Type B pancreatic cell (in vitro differentiated cells): Measurements from ENCODE around the gene ZNF462. TPM values are rescaled to one million over a fixed set of nuclear protein-coding genes. Genes with fewer than 3 reads are reported as not detected.

Experiments
- DNase-seq: peaks from one replicate; pipeline ENCODE4 v3.0.0; 2021; ENCODE audit warnings: mixed read lengths; ENCODE audit not compliant: unreplicated experiment; ENCODE audit errors: extremely low spot score
- H3K27ac Mint-ChIP-seq: 2 replicates; pipeline ENCODE4 v1.8.0; 2021; ENCODE audit warnings: mild to moderate bottlenecking, mixed read lengths
- H3K27me3 Mint-ChIP-seq: 2 replicates; pipeline ENCODE4 v1.8.0; 2021; ENCODE audit warnings: mixed read lengths
- H3K36me3 Mint-ChIP-seq: 2 replicates; pipeline ENCODE4 v1.8.0; 2021; ENCODE audit warnings: mixed read lengths
- H3K4me1 Mint-ChIP-seq: one replicate; pipeline ENCODE4 v1.8.0; 2021; ENCODE audit warnings: mixed read lengths; ENCODE audit not compliant: unreplicated experiment
- H3K4me3 Mint-ChIP-seq: 2 replicates; pipeline ENCODE4 v1.8.0; 2021; ENCODE audit warnings: mild to moderate bottlenecking, mixed read lengths
- H3K9me3 Mint-ChIP-seq: 2 replicates; pipeline ENCODE4 v1.8.0; 2021; ENCODE audit warnings: mixed read lengths
- CTCF ChIP-seq: fragments of 200-600 bp; sonication (generic); conservative IDR thresholded peaks from 2 replicates; pipeline ENCODE4 v1.5.0; 2021; ENCODE audit warnings: antibody characterized with exemption, mild to moderate bottlenecking
- total RNA-seq: library from RNA; stranded (reverse); gene quantifications from 2 replicates; pipeline ENCODE4 v1.2.1, GENCODE V29; 2021; ENCODE audit warnings: low replicate concordance

ZNF462 gene
- total RNA-seq, 1 donor from 2014 or later = 124 TPM

DNA sequence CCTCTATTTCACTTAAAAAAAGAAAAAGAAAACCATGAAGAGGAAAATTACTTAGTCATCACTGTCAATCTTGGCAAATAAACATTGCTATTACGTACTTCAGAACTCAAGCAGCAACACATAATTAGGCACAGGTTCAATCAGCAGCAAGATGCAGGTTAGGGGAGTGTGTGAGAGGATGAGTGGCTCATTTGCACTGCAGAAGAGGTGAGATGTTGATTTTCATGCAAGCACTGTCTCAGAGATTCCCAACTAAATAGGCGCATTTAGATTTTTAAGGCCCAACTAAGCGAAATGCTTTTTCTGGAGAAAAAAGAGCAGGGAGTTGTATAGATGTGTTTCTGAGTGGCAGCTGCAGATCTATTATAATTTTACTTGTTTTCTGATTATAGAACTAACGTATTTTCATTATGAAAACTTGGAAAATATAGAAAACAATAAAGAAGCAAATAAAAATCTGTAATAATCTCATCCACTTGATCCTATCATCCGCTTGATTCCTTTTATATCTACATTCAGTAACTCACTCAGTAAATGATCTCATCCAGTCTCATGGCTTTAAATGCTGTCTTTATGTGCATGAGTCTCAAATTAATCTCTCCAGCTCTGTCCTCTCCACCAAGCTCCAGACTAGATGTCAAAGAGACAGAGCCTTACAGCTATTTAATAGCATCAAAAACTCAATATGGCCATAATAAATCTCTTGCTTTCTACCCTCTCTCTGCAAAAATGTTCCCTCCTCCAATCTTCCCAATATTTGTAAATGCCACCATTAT lies 162.5 kb downstream of the ZNF462 start:
- Mint-ChIP-seq H3K4me3 (no peak overlapping the region), H3K4me1 (peaks cover 5% of the 10 kb centered on the region), H3K9me3 (no peaks in the 10 kb centered on the region), H3K27ac (peak overlapping the region; percentile 1), H3K36me3 (no peaks in the 10 kb centered on the region), H3K27me3 (no peaks in the 10 kb centered on the region)
- no peak for DNase-seq
- TF ChIP-seq CTCF = no peak

DNA sequence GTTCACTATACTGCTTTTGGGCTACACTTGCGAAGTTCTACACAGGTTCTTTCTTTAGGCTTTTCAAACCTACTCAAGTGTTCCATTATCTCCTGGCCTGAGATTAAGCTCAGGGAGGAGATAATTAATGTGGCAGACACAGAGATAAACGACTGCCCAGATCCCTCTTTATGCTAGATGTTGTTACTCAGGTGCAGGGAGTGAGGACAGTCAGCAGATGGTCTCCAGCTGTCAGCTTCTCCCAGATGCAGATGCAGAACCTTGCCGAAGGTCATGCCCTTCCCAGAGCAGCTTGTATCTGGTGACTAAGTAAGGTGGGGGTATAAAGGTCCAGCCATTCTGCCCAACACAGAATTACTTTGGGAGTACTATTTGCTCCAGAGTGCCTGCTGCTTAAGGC lies 166.2 kb downstream of the ZNF462 start:
- no peak for DNase-seq
- no peak overlapping the region for H3K4me3 Mint-ChIP-seq
- no peaks in the 10 kb centered on the region for H3K27me3 Mint-ChIP-seq
- H3K27ac Mint-ChIP-seq = no peak overlapping the region
- no peak for TF ChIP-seq CTCF
- H3K4me1 Mint-ChIP-seq = peaks cover 3% of the 10 kb centered on the region
- H3K9me3 Mint-ChIP-seq = no peaks in the 10 kb centered on the region
- H3K36me3 Mint-ChIP-seq = no peaks in the 10 kb centered on the region

- H3K36me3 Mint-ChIP-seq = no peaks in the 10 kb centered on the region
- no peak for TF ChIP-seq CTCF
- no peak overlapping the region for H3K4me3 Mint-ChIP-seq
- peaks cover 7% of the 10 kb centered on the region for H3K4me1 Mint-ChIP-seq
- H3K27me3 Mint-ChIP-seq = no peaks in the 10 kb centered on the region
- no peak for DNase-seq
- no peak overlapping the region for H3K27ac Mint-ChIP-seq
- H3K9me3 Mint-ChIP-seq = no peaks in the 10 kb centered on the region
These were observed 171.0 kb downstream of the ZNF462 start for GRCh38 chr9:107033966-107034365.

DNA sequence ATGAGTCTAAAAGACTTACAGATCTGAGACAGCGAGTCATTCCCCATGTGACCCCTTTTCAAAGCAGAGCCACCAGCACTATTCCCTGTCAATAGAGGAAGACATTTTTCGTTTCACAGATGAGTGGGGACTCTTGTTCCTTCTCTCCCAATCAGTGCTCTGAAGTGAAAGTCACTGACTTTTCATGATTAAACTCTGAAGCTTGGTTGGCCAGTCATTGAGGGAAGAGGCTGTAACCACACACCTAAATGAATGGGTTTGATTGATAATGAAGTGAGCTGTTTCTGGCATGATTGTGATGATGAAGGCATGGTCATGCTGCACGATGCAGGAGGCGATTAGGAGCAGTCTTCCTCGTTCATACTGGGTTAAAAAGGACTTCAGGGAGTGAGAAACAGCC lies 171.9 kb downstream of the ZNF462 start:
- no peak for TF ChIP-seq CTCF
- Mint-ChIP-seq H3K27ac (no peak overlapping the region), H3K9me3 (no peaks in the 10 kb centered on the region), H3K36me3 (no peaks in the 10 kb centered on the region), H3K4me1 (peaks cover 15% of the 10 kb centered on the region), H3K4me3 (no peak overlapping the region), H3K27me3 (no peaks in the 10 kb centered on the region)
- no peak for DNase-seq

DNA sequence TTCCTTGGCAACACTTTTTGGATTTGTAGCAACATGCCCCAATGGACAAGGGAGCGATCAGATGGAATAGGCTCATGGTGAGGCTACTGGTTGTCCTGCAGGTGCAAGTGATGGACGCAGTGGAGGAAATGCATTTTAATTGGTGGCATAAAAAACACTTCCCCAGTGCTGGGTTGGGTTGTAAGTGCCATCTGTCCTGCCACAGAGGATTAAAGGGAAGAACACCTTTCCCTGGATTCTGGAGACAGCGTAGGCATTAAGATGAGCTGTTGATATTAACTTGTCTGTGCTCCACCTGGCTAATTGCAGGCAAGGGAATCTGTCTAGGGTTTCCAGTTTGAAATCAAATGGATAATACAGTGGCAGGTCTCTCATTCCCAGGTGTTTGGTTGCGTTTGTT lies 173.4 kb downstream of the ZNF462 start:
- no peaks in the 10 kb centered on the region for H3K9me3 Mint-ChIP-seq
- H3K27me3 Mint-ChIP-seq = no peaks in the 10 kb centered on the region
- H3K27ac Mint-ChIP-seq = no peak overlapping the region
- TF ChIP-seq CTCF = no peak
- DNase-seq = no peak
- H3K4me1 Mint-ChIP-seq = peaks cover 21% of the 10 kb centered on the region
- H3K36me3 Mint-ChIP-seq = no peaks in the 10 kb centered on the region
- H3K4me3 Mint-ChIP-seq = no peak overlapping the region
